ENCODE results near the gene ALPL. TPM values are rescaled to one million over a fixed set of nuclear protein-coding genes. Genes with fewer than 3 reads are reported as not detected.
"Not testable (repeated sequence)": the region's sequence is repeated elsewhere in the genome, so short reads cannot be mapped to it uniquely, and the experiment has no call there.

The ALPL gene
- 1.4 TPM for total RNA-seq

GRCh38 chr1:21509351-21510112 lies at the start of gene ALPL:
TSS of gene ALPL (plus strand) at chr1:21509423. CDS start at chr1:21554082, 44,659 bp downstream.
- DNase-seq: no peak

GRCh38 chr1:21465127-21465526 lies 44.1 kb upstream of the ALPL start:
- DNase-seq: not testable (repeated sequence)

GRCh38 chr1:21467946-21468345 lies 41.3 kb upstream of the ALPL start:
- DNase-seq: not testable (repeated sequence)

- DNase-seq: no peak
Measured at GRCh38 chr1:21468599-21468998, 40.6 kb upstream of the ALPL start.

- DNase-seq: no peak
Measured at GRCh38 chr1:21469581-21469980, 39.6 kb upstream of the ALPL start.

- no peak for DNase-seq
Measured at GRCh38 chr1:21472861-21473260, 36.4 kb upstream of the ALPL start.

- DNase-seq: no peak
Measured at GRCh38 chr1:21478356-21478755, 30.9 kb upstream of the ALPL start.

- DNase-seq: not testable (repeated sequence)
Measured at GRCh38 chr1:21483881-21484280, 25.3 kb upstream of the ALPL start.

GRCh38 chr1:21489146-21489545 lies 20.1 kb upstream of the ALPL start:
- no peak for DNase-seq

GRCh38 chr1:21490774-21491487 lies 18.3 kb upstream of the ALPL start:
- no peak for DNase-seq

- DNase-seq: no peak
Measured at GRCh38 chr1:21491488-21492355, 17.5 kb upstream of the ALPL start.

GRCh38 chr1:21492356-21492625 lies 16.9 kb upstream of the ALPL start:
- DNase-seq: no peak

- DNase-seq: no peak
Measured at GRCh38 chr1:21494196-21494595, 15.0 kb upstream of the ALPL start.

GRCh38 chr1:21495225-21495820 lies 13.9 kb upstream of the ALPL start:
- no peak for DNase-seq

- no peak for DNase-seq
Measured at GRCh38 chr1:21496063-21496462, 13.2 kb upstream of the ALPL start.

GRCh38 chr1:21496886-21497285 lies 12.3 kb upstream of the ALPL start:
- DNase-seq: no peak

GRCh38 chr1:21497466-21498061 lies 11.7 kb upstream of the ALPL start:
- no peak for DNase-seq

GRCh38 chr1:21499283-21499950 lies 9.8 kb upstream of the ALPL start:
- DNase-seq: no peak

- no peak for DNase-seq
Measured at GRCh38 chr1:21503706-21504377, 5.4 kb upstream of the ALPL start.

- no peak for DNase-seq
Measured at GRCh38 chr1:21506804-21507203, 2.4 kb upstream of the ALPL start.

All from occipital lobe (tissue), 2 donors.